K562 (cell line): ENCODE results near the gene RNF2. TPM values are rescaled to one million over a fixed set of nuclear protein-coding genes. Genes with fewer than 3 reads are reported as not detected.

Experiments used
- ARID2 ChIP-seq: fragments of 450-650 bp; IDR thresholded peaks from 2 replicates; pipeline ENCODE4 v1.6.1; 2017; ENCODE audit warnings: antibody characterized with exemption, mild to moderate bottlenecking
- CCAR2 ChIP-seq: fragments of 200-400 bp; formaldehyde crosslinking; IDR thresholded peaks from 2 replicates; pipeline ENCODE4 v1.6.1; 2017; ENCODE audit warnings: mild to moderate bottlenecking, low read depth, low read length
- CEBPG ChIP-seq, 3 experiments: fragments of 200-800 bp in 1 of 3; sonication (Bioruptor generic) in 1 of 3; sonication (generic) in 1 of 3; formaldehyde crosslinking in 1 of 3; IDR thresholded peaks in 2 of 3; conservative IDR thresholded peaks in 1 of 3; 2 replicates each; pipeline versions ENCODE4 v1.6.1 to v1.8.0; 2016 to 2022; ENCODE audit warnings: missing compliant biosample characterization in 2 of 3, missing genetic modification characterization in 2 of 3, mild to moderate bottlenecking in 1 of 3, missing genetic modification reagents in 1 of 3
- CTCF ChIP-seq, 3 experiments: IDR thresholded peaks in 2 of 3; conservative IDR thresholded peaks in 1 of 3; 2 replicates each; pipeline ENCODE4 v1.5.1; 2011 to 2012; ENCODE audit warnings: low read length in 3 of 3, mild to moderate bottlenecking in 3 of 3, control low read depth in 2 of 3, improper control_type of control experiment in 1 of 3, inconsistent platforms in 1 of 3, low read depth in 1 of 3, mixed read lengths in 1 of 3, moderate library complexity in 1 of 3; ENCODE audit not compliant: insufficient read depth in 2 of 3
- E2F3 ChIP-seq: fragments of 250-450 bp; sonication (Bioruptor Pico); IDR thresholded peaks from 2 replicates; pipeline ENCODE4 v1.4.0; 2020; ENCODE audit warnings: mild to moderate bottlenecking
- EP400 ChIP-seq: fragments of 450-650 bp; IDR thresholded peaks from 2 replicates; pipeline ENCODE4 v1.6.1; 2017; ENCODE audit warnings: antibody characterized with exemption, mild to moderate bottlenecking, moderate library complexity
- GMEB1 ChIP-seq: fragments of 250-450 bp; sonication (Bioruptor Pico); IDR thresholded peaks from 2 replicates; pipeline ENCODE4 v1.4.0; 2020; ENCODE audit warnings: mild to moderate bottlenecking
- HNRNPLL ChIP-seq: fragments of 200-400 bp; formaldehyde crosslinking; IDR thresholded peaks from 2 replicates; pipeline ENCODE4 v1.6.1; 2017; ENCODE audit warnings: low read length, low read depth, mild to moderate bottlenecking; ENCODE audit not compliant: poor library complexity, severe bottlenecking
- HNRNPUL1 ChIP-seq: fragments of 200-400 bp; formaldehyde crosslinking; IDR thresholded peaks from 2 replicates; pipeline ENCODE4 v1.6.1; 2017; ENCODE audit warnings: low read length
- MAFG ChIP-seq: fragments of 450-650 bp; conservative IDR thresholded peaks from 2 replicates; pipeline ENCODE4 v1.6.1; 2016; ENCODE audit warnings: missing genetic modification characterization, missing compliant biosample characterization
- RFX7 ChIP-seq: fragments of 250-450 bp; sonication (Bioruptor Pico); IDR thresholded peaks from 2 replicates; pipeline ENCODE4 v1.5.1; 2021; ENCODE audit warnings: mild to moderate bottlenecking
- TAF1 ChIP-seq: IDR thresholded peaks from 2 replicates; pipeline ENCODE4 v1.6.1; 2011; ENCODE audit warnings: mild to moderate bottlenecking, low read length, moderate library complexity; ENCODE audit not compliant: insufficient read depth, control insufficient read depth, severe bottlenecking; ENCODE audit errors: extremely low read depth
- TGIF2 ChIP-seq: sonication (generic); formaldehyde crosslinking; IDR thresholded peaks from 2 replicates; pipeline ENCODE4 v1.8.1; 2022; ENCODE audit warnings: mild to moderate bottlenecking, missing genetic modification reagents, moderate library complexity
- XRCC3 ChIP-seq: fragments of 450-650 bp; IDR thresholded peaks from 2 replicates; pipeline ENCODE4 v1.6.1; 2017; ENCODE audit warnings: mild to moderate bottlenecking, moderate library complexity
- ZBTB26 ChIP-seq: fragments of 450-650 bp; formaldehyde crosslinking; IDR thresholded peaks from 2 replicates; pipeline ENCODE4 v1.4.0; 2022; ENCODE audit warnings: missing genetic modification characterization
- ZFPM2 ChIP-seq: fragments of 250-450 bp; sonication (Bioruptor Pico); IDR thresholded peaks from 2 replicates; pipeline ENCODE4 v1.5.1; 2022; ENCODE audit warnings: mild to moderate bottlenecking
- ZNF280A ChIP-seq: fragments of 450-650 bp; IDR thresholded peaks from 2 replicates; pipeline ENCODE4 v1.6.1; 2018; ENCODE audit warnings: mild to moderate bottlenecking, low read depth; ENCODE audit not compliant: partially characterized antibody
- ZNF639 ChIP-seq, 2 experiments: fragments of 200-800 bp in 1 of 2; sonication (Bioruptor generic) in 1 of 2; sonication (generic) in 1 of 2; formaldehyde crosslinking in 1 of 2; IDR thresholded peaks in 1 of 2; conservative IDR thresholded peaks in 1 of 2; 2 replicates each; pipeline versions ENCODE4 v1.5.0 to v1.6.1; 2016 to 2020; ENCODE audit warnings: missing compliant biosample characterization in 1 of 2, missing genetic modification characterization in 1 of 2, missing genetic modification reagents in 1 of 2
- polyA plus RNA-seq, 8 experiments: library from polyadenylated mRNA; depleted of rRNA in 4 of 8; stranded (reverse) in 5 of 8; unstranded in 3 of 8; fragments of >200 nt; fragmentation: Nextera tagmentation in 2 of 8; fragmentation: Illumina TruSeq in 1 of 8; extraction: Ambion mirVana in 2 of 8; extraction: Trizol in 1 of 8; gene quantifications; 2 replicates each; pipeline versions ENCODE4 v1.2.1 to v1.2.3, GENCODE V29; 2011 to 2014; ENCODE audit warnings: inconsistent platforms in 1 of 8, missing spikeins in 1 of 8
- total RNA-seq, 7 experiments: library from RNA; depleted of rRNA in 6 of 7; stranded (reverse); fragments of >200 nt in 6 of 7; fragmentation: Illumina TruSeq in 2 of 7; extraction: Trizol in 2 of 7; gene quantifications; 2 replicates each; pipeline versions ENCODE4 v1.2.1 to v1.2.3, GENCODE V29; 2011 to 2021; ENCODE audit warnings: low replicate concordance in 1 of 7

Gene RNF2
- total and polyA plus RNA-seq, 9 of the 15 experiments (the other 6 are each of a cell fraction or from before 2014, with no cell fraction given): 7.1 to 66.5 (median 32.9) TPM

- TF ChIP-seq HNRNPLL: peak; percentile 9
- TF ChIP-seq XRCC3: no peak
- no peak for TF ChIP-seq ZBTB26 (CRISPR knock-in tag)
- no peak for TF ChIP-seq ZFPM2 (CRISPR knock-in tag)
- peak; percentile 81 for TF ChIP-seq TAF1
- TF ChIP-seq HNRNPUL1: no peak
- peak in 1 of 2 experiments; percentile 74; a peak in 1 of 4 replicates for TF ChIP-seq ZNF639 (CRISPR knock-in tag; conservative IDR thresholded peaks at IDR 0.05 in 1 of 2, IDR thresholded peaks at IDR 0.05 in 1 of 2)
- TF ChIP-seq CCAR2: no peak
- TF ChIP-seq E2F3 (CRISPR knock-in tag): no peak; the same call in 1 of the 2 replicates
- peak in 1 of 3 experiments; percentile 40; a peak in 1 of 6 replicates for TF ChIP-seq CTCF (IDR thresholded peaks at IDR 0.05 in 2 of 3, conservative IDR thresholded peaks at IDR 0.05 in 1 of 3; ENCODE audit: insufficient read depth in 2 of 3, low read depth in 1 of 3, low read length in 3 of 3)
- no peak for TF ChIP-seq TGIF2 (CRISPR knock-in tag)
- no peak for TF ChIP-seq CEBPG (CRISPR knock-in tag; IDR thresholded peaks at IDR 0.05)
- no peak for TF ChIP-seq CEBPG (tag; conservative IDR thresholded peaks at IDR 0.05 in 1 of 2, IDR thresholded peaks at IDR 0.05 in 1 of 2)
- TF ChIP-seq EP400: peak; percentile 61; the same call in 1 of the 2 replicates
- TF ChIP-seq ARID2: no peak
- no peak for TF ChIP-seq RFX7 (CRISPR knock-in tag)
- TF ChIP-seq GMEB1 (CRISPR knock-in tag): peak; percentile 90
- TF ChIP-seq ZNF280A: no peak
- no peak for TF ChIP-seq MAFG (tag)
These were observed at the start of gene RNF2 (continued) for GRCh38 chr1:185044981-185045813.
